HepG2 (cell line): Measurements from ENCODE around the gene CORO7.

Experiments used
- CTCF ChIP-seq: sonication (generic); formaldehyde crosslinking; IDR thresholded peaks from 2 replicates; pipeline ENCODE4 v1.5.0; 2020; ENCODE audit warnings: mild to moderate bottlenecking, missing genetic modification reagents, moderate library complexity
- EZH2 ChIP-seq: conservative IDR thresholded peaks from 2 replicates; pipeline ENCODE4 v1.6.1; 2012; ENCODE audit warnings: mild to moderate bottlenecking, low read depth, low read length, moderate library complexity
- ZNF674 ChIP-seq: sonication (generic); formaldehyde crosslinking; IDR thresholded peaks from 2 replicates; pipeline ENCODE4 v1.5.0; 2020; ENCODE audit warnings: low read depth, mild to moderate bottlenecking, missing genetic modification reagents
- ZNF768 ChIP-seq: sonication (generic); formaldehyde crosslinking; IDR thresholded peaks from 2 replicates; pipeline ENCODE4 v1.4.0; 2020; ENCODE audit warnings: missing genetic modification reagents
- ZNF780A ChIP-seq: sonication (generic); formaldehyde crosslinking; IDR thresholded peaks from 2 replicates; pipeline ENCODE4 v1.8.0; 2022; ENCODE audit warnings: mild to moderate bottlenecking, missing genetic modification reagents, moderate library complexity
- ZNF839 ChIP-seq: sonication (generic); formaldehyde crosslinking; IDR thresholded peaks from 2 replicates; pipeline ENCODE4 v1.4.0; 2020; ENCODE audit warnings: missing genetic modification reagents, mild to moderate bottlenecking, borderline replicate concordance
- TF ChIP-seq, protein P1 (sequence below): IDR thresholded peaks from 2 replicates; pipeline ENCODE4 v1.6.1; 2016; ENCODE audit warnings: low read depth, borderline replicate concordance
- TF ChIP-seq, protein P2 (sequence below), 2 experiments: sonication (generic) in 1 of 2; formaldehyde crosslinking in 1 of 2; IDR thresholded peaks; 2 replicates each; pipeline versions ENCODE4 v1.5.1 to v1.6.1; 2011 to 2020; ENCODE audit warnings: borderline replicate concordance in 1 of 2, low read depth in 1 of 2, low read length in 1 of 2, mild to moderate bottlenecking in 1 of 2, missing genetic modification reagents in 1 of 2, moderate library complexity in 1 of 2
- TF ChIP-seq, protein P3 (sequence below): sonication (generic); formaldehyde crosslinking; conservative IDR thresholded peaks from 2 replicates; pipeline ENCODE4 v1.5.0; 2020; ENCODE audit warnings: missing genetic modification reagents

DNA sequence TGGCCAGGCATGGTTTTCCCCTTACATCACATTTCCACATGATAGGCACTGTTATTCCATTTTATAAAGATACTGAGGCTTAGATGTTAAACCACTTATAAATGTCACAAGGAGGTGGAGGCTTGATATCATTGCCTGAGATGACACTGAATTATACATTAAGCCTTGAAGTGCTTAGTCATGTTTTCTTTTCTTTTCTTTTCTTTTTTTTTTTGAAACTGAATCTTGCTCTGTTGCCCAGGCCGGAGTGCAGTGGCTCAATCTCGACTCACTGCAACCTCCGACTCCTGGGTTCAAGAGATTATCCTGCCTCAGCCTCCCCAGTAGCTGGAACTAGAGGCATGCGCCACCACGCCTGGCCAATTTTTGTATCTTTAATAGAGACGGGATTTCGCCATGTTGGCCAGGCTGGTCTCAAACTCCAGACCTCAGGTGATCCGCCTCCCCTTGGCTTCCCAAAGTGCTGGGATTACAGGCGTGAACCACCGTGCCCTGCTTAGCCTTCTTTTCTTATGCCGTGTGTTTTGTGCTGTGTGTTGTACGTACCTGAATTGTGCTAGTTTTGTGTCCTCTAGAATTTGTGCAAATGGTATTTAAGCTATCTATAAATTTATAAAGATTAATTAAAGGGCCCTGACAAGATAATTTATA is 10.5 kb upstream of the CORO7 start:
- TF ChIP-seq CTCF (CRISPR knock-in tag) (no peak), ZNF674 (CRISPR knock-in tag) (no peak), ZNF768 (no peak), ZNF839 (CRISPR knock-in tag) (no peak), ZNF780A (no peak), EZH2 (no peak)
- TF ChIP-seq, protein P1, sequence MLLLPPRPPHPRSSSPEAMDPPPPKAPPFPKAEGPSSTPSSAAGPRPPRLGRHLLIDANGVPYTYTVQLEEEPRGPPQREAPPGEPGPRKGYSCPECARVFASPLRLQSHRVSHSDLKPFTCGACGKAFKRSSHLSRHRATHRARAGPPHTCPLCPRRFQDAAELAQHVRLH (CRISPR knock-in tag), result no peak
- TF ChIP-seq, protein P2, sequence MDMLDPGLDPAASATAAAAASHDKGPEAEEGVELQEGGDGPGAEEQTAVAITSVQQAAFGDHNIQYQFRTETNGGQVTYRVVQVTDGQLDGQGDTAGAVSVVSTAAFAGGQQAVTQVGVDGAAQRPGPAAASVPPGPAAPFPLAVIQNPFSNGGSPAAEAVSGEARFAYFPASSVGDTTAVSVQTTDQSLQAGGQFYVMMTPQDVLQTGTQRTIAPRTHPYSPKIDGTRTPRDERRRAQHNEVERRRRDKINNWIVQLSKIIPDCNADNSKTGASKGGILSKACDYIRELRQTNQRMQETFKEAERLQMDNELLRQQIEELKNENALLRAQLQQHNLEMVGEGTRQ (IDR thresholded peaks at IDR 0.05; ENCODE audit: low read depth, low read length), result no peak
- TF ChIP-seq, protein P2 (CRISPR knock-in tag; IDR thresholded peaks at IDR 0.05; ENCODE audit: borderline replicate concordance), result no peak
- TF ChIP-seq, protein P3, sequence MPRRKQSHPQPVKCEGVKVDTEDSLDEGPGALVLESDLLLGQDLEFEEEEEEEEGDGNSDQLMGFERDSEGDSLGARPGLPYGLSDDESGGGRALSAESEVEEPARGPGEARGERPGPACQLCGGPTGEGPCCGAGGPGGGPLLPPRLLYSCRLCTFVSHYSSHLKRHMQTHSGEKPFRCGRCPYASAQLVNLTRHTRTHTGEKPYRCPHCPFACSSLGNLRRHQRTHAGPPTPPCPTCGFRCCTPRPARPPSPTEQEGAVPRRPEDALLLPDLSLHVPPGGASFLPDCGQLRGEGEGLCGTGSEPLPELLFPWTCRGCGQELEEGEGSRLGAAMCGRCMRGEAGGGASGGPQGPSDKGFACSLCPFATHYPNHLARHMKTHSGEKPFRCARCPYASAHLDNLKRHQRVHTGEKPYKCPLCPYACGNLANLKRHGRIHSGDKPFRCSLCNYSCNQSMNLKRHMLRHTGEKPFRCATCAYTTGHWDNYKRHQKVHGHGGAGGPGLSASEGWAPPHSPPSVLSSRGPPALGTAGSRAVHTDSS (CRISPR knock-in tag), result no peak
